Lower lobe of right lung (tissue), 2 donors: Measurements from ENCODE around the gene EEF1A2. TPM values are rescaled to one million over a fixed set of nuclear protein-coding genes. Genes with fewer than 3 reads are reported as not detected.

Source experiments
- ATAC-seq, 2 donors: fragments of 200-7000 bp; cut with Tn5 transposase; one replicate each; pipeline ENCODE4 v1.9.1; 2020 to 2022; ENCODE audit warnings: mild to moderate bottlenecking in 2 of 2, moderate library complexity in 2 of 2
- DNase-seq: peaks from one replicate; pipeline ENCODE4 v3.0.0-alpha.2; 2020
- H3K27ac ChIP-seq: fragments of 200-600 bp; one replicate; pipeline ENCODE4 v1.8.0; 2022
- H3K27me3 ChIP-seq: fragments of 200-600 bp; one replicate; pipeline ENCODE4 v1.8.0; 2022; ENCODE audit warnings: low read depth
- H3K36me3 ChIP-seq: fragments of 200-600 bp; one replicate; pipeline ENCODE4 v1.8.0; 2022; ENCODE audit warnings: mild to moderate bottlenecking
- H3K4me1 ChIP-seq: fragments of 200-600 bp; one replicate; pipeline ENCODE4 v1.8.0; 2022
- H3K4me3 ChIP-seq: fragments of 200-600 bp; one replicate; pipeline ENCODE4 v1.8.0; 2022; ENCODE audit warnings: mild to moderate bottlenecking
- H3K9me3 ChIP-seq: fragments of 200-600 bp; one replicate; pipeline ENCODE4 v1.8.0; 2022
- CTCF ChIP-seq: fragments of 200-600 bp; IDR thresholded peaks from one replicate; pipeline ENCODE4 v1.8.0; 2022; ENCODE audit warnings: antibody characterized with exemption, mild to moderate bottlenecking
- intact Hi-C: fragments of 100-400 bp; cut with DNase I; formaldehyde crosslinking; loops from one replicate; pipeline ENCODE4 v1.11.0; 2022
- total RNA-seq: library from RNA; stranded (reverse); fragmentation: NEBNext Ultra II Directional; extraction: Animal tissue kit (Norgen Biotek cat#: 25700); gene quantifications from one replicate; pipeline ENCODE4 v1.2.1, GENCODE V29; 2021
- donor health status: DM: no; HTN: yes; CAD: no; lungs with severe emphysema.

The EEF1A2 gene
- total RNA-seq, 1 donor from 2014 or later, result 0.77 TPM

DNA sequence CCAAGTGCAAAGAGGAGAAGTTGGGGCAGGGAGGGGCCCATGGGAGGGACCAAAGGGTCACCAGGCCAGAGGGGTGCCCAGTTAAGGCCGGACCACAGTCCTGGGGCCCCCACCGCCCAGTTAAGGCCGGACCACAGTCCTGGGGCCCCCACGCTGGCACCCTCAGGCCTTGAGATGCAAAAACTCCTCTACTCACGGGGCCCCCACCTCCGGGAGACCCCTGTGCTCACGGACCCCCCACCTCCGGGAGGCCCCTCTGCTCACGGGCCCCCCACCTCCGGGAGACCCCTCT is 43.4 kb downstream of the EEF1A2 start:
- H3K4me1 ChIP-seq, result peaks cover 13% of the 10 kb centered on the region
- intact Hi-C loops, result no loop called here
- no peak for DNase-seq
- H3K27me3 ChIP-seq, result peaks cover 67% of the 10 kb centered on the region
- TF ChIP-seq CTCF, result no peak
- no peaks in the 10 kb centered on the region for H3K36me3 ChIP-seq
- no peak overlapping the region for H3K27ac ChIP-seq
- ATAC-seq, result no peak
- H3K4me3 ChIP-seq, result no peak overlapping the region
- H3K9me3 ChIP-seq, result no peaks in the 10 kb centered on the region

DNA sequence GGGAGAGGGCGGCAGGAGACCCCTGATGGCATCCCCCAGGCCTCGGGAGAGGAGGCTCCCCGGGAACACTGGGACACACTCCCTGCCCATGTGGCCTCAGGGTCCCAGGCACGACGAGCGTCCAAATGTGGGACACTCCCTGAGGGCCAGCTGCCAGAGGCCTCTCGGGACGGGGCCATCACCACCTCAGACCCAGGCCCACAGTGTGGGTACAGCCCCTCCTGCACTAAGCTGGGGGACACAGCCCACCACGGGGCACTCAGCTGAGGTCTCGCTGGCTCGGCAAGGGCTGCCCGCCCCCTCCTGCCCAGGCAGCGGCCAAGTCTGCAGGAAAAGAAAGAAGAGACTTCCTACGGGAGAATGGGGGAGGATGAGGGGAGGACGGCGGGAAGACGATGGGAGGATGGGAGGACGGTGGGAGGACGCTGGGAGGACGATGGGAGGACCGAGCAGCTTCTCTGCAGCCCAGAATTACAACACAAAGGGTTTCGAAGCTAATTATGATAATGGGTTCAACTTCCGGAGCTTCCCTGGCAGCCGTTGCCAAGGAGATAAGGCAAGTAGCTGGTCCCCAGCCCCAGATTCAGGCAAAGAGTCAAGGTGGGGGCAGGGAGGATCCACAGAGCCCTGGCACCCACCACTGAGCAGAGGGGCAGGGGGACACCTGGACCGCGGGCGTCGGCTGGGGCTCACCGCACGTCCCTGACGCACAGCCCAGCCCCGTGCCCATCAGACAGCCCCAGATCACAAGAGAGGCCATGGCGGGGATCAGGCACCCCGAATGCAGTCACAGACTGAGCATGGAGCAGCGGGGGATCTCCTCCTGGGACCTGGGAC is 43.9 kb downstream of the EEF1A2 start:
- Histone ChIP-seq H3K4me1 (peaks cover 13% of the 10 kb centered on the region), H3K27ac (no peak overlapping the region), H3K27me3 (peaks cover 67% of the 10 kb centered on the region), H3K9me3 (no peaks in the 10 kb centered on the region), H3K36me3 (no peaks in the 10 kb centered on the region), H3K4me3 (no peak overlapping the region)
- intact Hi-C loops, result no loop called here
- no peak for TF ChIP-seq CTCF
- ATAC-seq (no peak), DNase-seq (no peak)

DNA sequence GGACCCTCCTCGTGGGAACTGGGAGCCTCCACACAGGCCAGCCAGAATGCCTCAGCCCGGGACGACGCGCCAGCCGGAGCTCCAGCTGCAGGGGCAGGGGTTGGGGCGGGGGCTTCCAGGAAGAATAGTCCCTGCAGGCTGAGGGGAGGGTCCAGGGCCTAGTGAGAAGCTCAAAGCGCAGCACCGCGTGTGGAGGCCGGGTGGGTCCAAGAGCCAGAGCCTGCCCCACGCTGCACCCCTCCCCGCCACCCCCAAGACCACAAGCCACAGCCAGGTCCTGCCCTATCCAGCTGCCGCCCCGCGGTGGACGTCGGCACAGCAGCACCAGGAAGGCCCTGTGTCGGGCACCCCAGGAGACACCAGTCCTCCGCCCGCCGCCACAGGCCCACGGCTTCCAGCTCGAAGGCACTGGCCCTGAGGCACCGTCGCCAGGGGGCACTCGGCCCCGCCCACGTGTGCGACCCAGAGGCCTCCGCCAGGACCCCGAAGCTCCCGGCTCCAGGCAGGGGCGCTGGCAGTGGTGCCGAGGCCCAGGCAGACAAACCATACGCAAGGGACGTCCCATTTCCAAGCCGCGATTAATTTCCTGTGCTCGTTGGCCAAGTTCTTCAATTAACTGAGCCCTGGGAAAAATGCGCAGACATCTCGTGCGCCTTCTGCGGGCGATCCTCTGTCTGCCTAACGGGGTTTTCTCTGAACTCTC is 45.9 kb downstream of the EEF1A2 start:
- Histone ChIP-seq H3K36me3 (no peaks in the 10 kb centered on the region), H3K27me3 (peaks cover 68% of the 10 kb centered on the region), H3K27ac (no peak overlapping the region), H3K4me1 (peaks cover 13% of the 10 kb centered on the region), H3K4me3 (no peak overlapping the region), H3K9me3 (no peaks in the 10 kb centered on the region)
- ATAC-seq, result peak in 1 of 2 donors; percentile 17
- intact Hi-C loops, result no loop called here
- no peak for DNase-seq
- no peak for TF ChIP-seq CTCF

DNA sequence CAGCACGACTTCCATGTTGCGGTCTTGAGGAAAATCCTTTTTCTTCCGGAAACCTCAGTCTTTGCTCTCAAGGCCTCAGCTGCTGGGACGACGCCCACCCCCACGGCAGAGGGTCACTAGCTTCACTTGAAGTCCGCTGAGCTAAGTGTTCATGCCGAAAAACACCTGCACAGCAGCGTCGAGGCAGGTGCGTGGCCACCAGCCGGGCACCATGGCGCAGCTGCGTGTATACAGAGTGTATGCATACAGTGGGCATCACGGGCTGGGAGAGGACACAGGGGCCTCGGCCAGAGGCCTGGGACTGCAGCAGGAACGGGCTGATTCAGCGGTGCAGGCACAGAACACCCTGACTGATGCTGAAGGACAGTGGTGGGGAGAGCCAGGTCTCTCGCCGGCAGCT is 46.5 kb downstream of the EEF1A2 start:
- intact Hi-C loops, result no loop called here
- TF ChIP-seq CTCF, result no peak
- no peak for ATAC-seq
- H3K36me3 ChIP-seq, result no peaks in the 10 kb centered on the region
- no peak overlapping the region for H3K27ac ChIP-seq
- H3K9me3 ChIP-seq, result no peaks in the 10 kb centered on the region
- peaks cover 67% of the 10 kb centered on the region for H3K27me3 ChIP-seq
- peaks cover 13% of the 10 kb centered on the region for H3K4me1 ChIP-seq
- no peak for DNase-seq
- H3K4me3 ChIP-seq, result no peak overlapping the region

DNA sequence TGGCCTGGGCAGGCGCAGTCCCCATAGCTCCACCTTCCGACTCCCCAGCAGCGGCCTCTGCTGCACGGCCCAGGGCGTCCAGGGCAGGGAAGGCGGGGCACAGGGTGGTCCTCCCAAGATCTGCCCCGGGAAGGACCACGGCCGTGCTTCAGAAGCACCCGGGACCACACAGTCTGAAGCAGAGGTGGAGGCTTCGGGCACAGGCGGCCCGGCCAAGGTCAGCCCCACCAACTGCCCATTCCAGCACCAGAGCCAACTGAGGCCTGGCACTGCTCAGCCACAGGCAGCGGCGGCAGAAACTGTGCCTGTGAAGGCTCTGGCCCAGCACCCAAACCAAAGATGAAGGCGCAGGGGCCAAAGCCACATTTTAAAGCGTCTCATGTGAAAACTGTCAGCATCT is 47.1 kb downstream of the EEF1A2 start:
- no peak for DNase-seq
- peaks cover 65% of the 10 kb centered on the region for H3K27me3 ChIP-seq

More for the DNA sequence above, 47.1 kb downstream of the EEF1A2 start:
- Histone ChIP-seq H3K9me3 (no peaks in the 10 kb centered on the region), H3K27ac (no peak overlapping the region), H3K4me3 (no peak overlapping the region), H3K36me3 (no peaks in the 10 kb centered on the region), H3K4me1 (peaks cover 13% of the 10 kb centered on the region)
- intact Hi-C loops, result no loop called here
- TF ChIP-seq CTCF, result no peak
- ATAC-seq, result no peak
